ENCODE data around the gene NISCH.

- TF ChIP-seq, protein P1, sequence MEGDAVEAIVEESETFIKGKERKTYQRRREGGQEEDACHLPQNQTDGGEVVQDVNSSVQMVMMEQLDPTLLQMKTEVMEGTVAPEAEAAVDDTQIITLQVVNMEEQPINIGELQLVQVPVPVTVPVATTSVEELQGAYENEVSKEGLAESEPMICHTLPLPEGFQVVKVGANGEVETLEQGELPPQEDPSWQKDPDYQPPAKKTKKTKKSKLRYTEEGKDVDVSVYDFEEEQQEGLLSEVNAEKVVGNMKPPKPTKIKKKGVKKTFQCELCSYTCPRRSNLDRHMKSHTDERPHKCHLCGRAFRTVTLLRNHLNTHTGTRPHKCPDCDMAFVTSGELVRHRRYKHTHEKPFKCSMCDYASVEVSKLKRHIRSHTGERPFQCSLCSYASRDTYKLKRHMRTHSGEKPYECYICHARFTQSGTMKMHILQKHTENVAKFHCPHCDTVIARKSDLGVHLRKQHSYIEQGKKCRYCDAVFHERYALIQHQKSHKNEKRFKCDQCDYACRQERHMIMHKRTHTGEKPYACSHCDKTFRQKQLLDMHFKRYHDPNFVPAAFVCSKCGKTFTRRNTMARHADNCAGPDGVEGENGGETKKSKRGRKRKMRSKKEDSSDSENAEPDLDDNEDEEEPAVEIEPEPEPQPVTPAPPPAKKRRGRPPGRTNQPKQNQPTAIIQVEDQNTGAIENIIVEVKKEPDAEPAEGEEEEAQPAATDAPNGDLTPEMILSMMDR (IDR thresholded peaks at IDR 0.05; ENCODE audit: low read depth, low read length, poor library complexity, severe bottlenecking): peak; percentile 99
- TF ChIP-seq EZH2phosphoT487 (IDR thresholded peaks at IDR 0.05; ENCODE audit: borderline replicate concordance, low read length): no peak
Observed at GRCh38 chr3:52446631-52447511, 8.5 kb upstream of the NISCH start.

Data from DOHH2 (cell line).